T-helper 9 cell (primary cell): ENCODE data around the gene VWA7.

Experiments used
- DNase-seq: peaks from one replicate; pipeline ENCODE4 v3.0.0-alpha.2; 2020

The VWA7 gene

GRCh38 chr6:31744422-31744821 lies 32.7 kb downstream of the VWA7 start:
- DNase-seq, result no peak

- DNase-seq, result no peak
Observed at GRCh38 chr6:31742894-31743293, 34.2 kb downstream of the VWA7 start.

- no peak for DNase-seq
Observed at GRCh38 chr6:31741815-31742214, 35.3 kb downstream of the VWA7 start.

- DNase-seq, result no peak
Observed at GRCh38 chr6:31740397-31741223, 36.5 kb downstream of the VWA7 start.

- peak; percentile 88 for DNase-seq
Observed at GRCh38 chr6:31739639-31740396, 37.3 kb downstream of the VWA7 start, which contains the start of gene MSH5. Gene MSH5, plus strand, starts transcription at chr6:31740005. Its CDS starts 462 bp downstream, at chr6:31740467.

- peak; percentile 46 for DNase-seq
Observed at GRCh38 chr6:31737991-31738979, 38.8 kb downstream of the VWA7 start.

GRCh38 chr6:31737315-31737990 lies 39.7 kb downstream of the VWA7 start:
- no peak for DNase-seq

GRCh38 chr6:31736768-31737314 lies 40.3 kb downstream of the VWA7 start:
- DNase-seq, result no peak

DNA sequence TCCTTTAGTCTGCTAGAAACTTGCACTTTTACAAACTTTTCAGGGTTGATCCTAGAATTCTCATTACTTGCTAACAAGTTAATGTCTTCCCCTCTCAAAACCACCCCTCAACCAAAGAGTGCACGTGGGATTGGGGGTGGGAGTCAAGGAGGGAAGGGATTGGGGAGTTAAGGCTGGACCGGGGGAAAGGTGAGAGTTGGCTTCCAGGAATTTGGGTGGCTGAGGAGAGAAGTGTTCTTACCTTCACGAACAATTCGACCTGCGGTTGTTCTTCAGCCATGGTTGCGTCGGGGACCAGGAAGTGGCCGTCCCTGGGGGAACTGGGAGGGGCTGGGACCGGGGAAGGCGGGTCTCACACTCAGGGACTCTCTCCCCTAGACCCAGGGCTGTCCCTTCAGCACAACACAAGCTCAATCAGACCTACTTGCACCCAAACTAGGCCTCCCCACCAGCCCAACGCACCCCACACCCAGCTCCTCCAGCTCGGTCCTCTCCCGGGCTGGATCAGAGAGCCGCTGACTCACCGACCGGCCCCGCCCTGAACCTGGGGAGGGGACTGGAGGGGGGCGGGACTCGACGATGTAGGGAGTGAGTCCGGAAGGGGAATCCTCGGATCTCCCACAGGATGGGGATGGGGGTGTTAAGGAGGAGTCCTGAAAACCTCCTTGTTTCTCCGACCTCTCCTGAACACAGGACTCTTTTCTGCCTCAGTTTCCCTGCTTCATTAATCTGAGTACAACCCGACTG lies 40.9 kb downstream of the VWA7 start, which contains the start of gene CLIC1:
Gene CLIC1, minus strand, starts transcription at position 510 of the 747 bp plus-strand sequence. Its CDS starts 230 bp downstream, at position 280.
- peak; percentile 67 for DNase-seq

DNA sequence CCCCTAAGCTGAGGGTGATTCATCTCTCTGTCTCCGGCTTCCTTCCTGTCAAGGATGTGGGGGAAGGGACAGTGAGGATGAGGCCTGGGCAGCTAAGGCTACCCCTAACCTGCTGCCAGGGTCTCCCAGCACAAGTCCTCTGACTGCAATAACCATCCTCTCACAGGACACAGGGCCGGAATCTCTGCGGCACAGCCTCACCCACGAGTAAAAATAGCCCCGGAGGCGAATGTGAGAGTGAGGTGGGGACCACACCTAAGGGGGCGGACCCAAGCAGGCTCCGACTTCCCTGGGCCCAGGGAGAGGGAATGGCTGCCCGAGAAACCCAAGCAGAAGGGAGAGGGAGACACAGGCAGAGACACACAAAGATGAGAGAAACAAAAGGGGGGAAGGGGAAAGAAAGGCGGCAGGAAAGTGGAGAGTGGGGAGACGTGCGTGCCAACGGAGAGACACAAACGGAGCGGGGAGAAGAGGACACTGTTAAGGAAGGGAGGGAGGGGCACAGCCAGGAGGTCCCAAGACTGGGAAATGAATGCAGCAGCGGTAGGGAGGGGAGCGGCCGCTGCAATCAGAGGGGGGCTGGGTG lies 42.2 kb downstream of the VWA7 start:
- DNase-seq, result peak; percentile 37

- DNase-seq, result no peak
Observed at GRCh38 chr6:31734247-31734820, 42.8 kb downstream of the VWA7 start.

GRCh38 chr6:31733734-31734133 lies 43.4 kb downstream of the VWA7 start:
- no peak for DNase-seq

DNA sequence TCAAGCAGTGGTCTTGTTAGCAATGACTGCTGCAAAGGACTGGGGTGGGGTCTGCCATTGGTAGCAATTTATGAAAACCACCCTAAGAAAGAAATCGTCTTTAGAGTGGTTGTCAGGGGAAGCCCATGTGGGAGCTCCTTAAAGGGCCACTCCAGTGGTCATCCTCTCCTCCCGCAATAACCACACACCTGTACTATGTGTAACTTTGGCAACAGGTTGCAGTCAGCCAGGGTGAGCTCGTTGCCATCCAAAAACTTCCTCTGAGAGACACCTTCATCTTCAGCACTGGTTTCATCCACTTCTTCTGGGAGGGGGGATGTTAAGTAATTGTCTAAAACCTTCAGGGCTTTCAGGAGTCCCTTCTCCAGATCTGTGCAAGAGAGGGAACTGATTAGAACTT lies 45.1 kb downstream of the VWA7 start:
- no peak for DNase-seq

DNA sequence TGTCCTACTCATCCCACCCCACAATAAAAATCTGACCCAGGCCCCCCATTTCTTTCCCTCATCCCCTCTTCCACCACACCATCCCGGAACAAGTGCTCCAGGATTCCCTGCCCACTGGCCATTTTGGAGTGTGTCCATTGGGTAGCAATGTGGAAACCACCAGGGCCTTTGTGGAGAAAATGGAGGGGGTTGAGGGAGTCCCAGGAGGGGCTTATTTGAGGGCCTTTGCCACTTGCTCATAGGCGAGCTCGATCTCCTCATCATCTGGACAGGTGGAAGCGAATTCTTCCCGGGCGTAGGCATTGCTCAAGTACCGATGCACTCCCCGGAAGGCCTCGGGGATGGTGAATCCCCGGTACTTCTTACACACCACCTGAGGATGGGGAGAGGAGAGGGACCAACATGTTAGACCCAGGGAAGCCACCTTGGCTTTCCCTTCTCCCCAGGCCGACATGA lies 46.5 kb downstream of the VWA7 start:
- no peak for DNase-seq

GRCh38 chr6:31729979-31730630 lies 47.0 kb downstream of the VWA7 start:
- DNase-seq, result peak; percentile 56

DNA sequence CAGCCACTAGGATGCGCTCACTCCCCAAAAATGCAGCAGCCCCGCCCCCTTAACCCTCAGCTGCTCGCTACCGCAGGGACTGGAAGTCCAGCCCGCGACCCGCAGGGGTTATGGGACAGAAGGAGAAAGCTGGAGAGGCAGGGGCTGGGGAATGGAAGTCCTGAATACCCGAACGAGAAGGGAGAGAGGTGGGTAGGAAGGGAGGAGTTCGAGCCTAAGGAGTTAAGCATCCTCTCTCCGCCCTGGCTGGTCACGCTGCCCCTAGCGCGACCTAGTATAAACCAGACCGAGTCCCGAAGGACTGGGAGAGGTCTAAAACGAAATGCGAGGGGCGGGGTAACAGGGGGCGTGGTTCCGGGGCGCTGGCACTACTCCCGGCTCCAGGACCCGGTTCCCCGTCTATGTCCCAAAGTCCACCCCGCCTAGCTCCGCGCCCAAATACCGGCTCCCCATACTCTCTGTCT lies 47.6 kb downstream of the VWA7 start:
- DNase-seq, result peak; percentile 71

GRCh38 chr6:31728767-31729514 lies 48.2 kb downstream of the VWA7 start, which contains the start of gene DDAH2:
Gene DDAH2, minus strand, starts transcription at chr6:31729299. Its CDS starts 138 bp downstream, at chr6:31729161.
- no peak for DNase-seq
